ENCODE results near the gene CCDC192.
A peak's percentile ranks its signal among the peaks of the same experiment; 100 is the strongest.

The CCDC192 gene

DNA sequence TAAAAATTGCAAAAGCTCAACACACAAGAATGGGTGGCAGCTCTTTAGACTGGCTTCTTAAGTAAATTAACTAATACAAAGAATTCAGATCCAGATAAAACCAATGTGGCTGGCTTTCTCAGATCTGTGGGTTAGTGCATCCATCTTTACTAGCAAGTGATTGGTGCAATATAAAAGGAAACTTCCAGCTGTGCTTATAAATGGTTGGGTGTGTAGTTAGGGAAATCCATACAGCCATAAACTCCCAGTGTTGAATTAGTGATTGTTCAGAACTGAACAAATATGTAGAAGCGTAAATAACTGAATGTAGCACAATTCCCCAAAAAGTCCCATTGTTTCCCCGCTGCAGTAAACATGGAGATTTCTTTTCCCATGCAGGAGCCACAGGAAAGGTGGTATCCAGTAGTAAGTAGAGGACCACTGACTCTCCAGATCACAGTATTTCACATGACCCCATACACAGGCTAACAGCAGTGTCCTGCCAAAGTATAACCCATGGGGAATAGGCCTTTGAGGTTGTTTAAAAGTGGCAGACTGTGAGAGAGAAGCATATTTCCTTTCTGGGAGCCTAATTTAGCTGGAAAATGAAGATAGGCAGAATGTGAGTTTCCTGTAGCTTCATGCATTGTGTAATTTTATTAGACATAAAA is 207.2 kb downstream of the CCDC192 start:
- TF ChIP-seq, protein P1, sequence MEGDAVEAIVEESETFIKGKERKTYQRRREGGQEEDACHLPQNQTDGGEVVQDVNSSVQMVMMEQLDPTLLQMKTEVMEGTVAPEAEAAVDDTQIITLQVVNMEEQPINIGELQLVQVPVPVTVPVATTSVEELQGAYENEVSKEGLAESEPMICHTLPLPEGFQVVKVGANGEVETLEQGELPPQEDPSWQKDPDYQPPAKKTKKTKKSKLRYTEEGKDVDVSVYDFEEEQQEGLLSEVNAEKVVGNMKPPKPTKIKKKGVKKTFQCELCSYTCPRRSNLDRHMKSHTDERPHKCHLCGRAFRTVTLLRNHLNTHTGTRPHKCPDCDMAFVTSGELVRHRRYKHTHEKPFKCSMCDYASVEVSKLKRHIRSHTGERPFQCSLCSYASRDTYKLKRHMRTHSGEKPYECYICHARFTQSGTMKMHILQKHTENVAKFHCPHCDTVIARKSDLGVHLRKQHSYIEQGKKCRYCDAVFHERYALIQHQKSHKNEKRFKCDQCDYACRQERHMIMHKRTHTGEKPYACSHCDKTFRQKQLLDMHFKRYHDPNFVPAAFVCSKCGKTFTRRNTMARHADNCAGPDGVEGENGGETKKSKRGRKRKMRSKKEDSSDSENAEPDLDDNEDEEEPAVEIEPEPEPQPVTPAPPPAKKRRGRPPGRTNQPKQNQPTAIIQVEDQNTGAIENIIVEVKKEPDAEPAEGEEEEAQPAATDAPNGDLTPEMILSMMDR (conservative IDR thresholded peaks at IDR 0.05; ENCODE audit: low read depth, low read length) = no peak
- DNase-seq (ENCODE audit: low read depth) = no peak
- no peak overlapping the region for H3K4me3 ChIP-seq (ENCODE audit: low read depth, low read length)

- no peak for DNase-seq (ENCODE audit: low read depth)
- TF ChIP-seq, protein P1 (conservative IDR thresholded peaks at IDR 0.05; ENCODE audit: low read depth, low read length) = no peak
- H3K4me3 ChIP-seq (ENCODE audit: low read depth, low read length) = no peak overlapping the region
Observed at GRCh38 chr5:127911619-127912018, 208.4 kb downstream of the CCDC192 start.

DNA sequence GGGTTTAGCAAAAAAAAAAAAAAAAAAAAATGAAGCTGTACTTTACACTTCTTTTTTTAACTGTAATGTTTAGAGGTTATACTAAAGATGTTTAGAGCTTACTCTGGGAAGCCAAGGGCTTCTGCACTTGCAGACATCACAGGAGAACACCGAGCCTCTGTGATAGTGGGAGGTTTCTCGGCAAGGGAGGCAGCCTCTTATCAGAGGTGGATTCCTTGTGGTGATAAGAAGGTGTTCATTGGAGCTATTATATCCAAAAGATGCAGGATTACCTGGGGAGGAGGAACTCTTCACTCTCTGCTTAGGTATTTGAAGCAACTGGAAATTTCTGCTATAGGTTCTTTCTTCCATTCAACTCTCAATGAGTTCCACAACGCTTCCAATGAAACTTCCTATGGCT is 209.2 kb downstream of the CCDC192 start:
- H3K4me3 ChIP-seq (ENCODE audit: low read depth, low read length) = no peak overlapping the region
- TF ChIP-seq, protein P1 (conservative IDR thresholded peaks at IDR 0.05; ENCODE audit: low read depth, low read length) = no peak
- no peak for DNase-seq (ENCODE audit: low read depth)

- H3K4me3 ChIP-seq (ENCODE audit: low read depth, low read length) = no peak overlapping the region
- TF ChIP-seq, protein P1 (conservative IDR thresholded peaks at IDR 0.05; ENCODE audit: low read depth, low read length) = no peak
Observed at GRCh38 chr5:127916885-127917573, 213.8 kb downstream of the CCDC192 start.

DNA sequence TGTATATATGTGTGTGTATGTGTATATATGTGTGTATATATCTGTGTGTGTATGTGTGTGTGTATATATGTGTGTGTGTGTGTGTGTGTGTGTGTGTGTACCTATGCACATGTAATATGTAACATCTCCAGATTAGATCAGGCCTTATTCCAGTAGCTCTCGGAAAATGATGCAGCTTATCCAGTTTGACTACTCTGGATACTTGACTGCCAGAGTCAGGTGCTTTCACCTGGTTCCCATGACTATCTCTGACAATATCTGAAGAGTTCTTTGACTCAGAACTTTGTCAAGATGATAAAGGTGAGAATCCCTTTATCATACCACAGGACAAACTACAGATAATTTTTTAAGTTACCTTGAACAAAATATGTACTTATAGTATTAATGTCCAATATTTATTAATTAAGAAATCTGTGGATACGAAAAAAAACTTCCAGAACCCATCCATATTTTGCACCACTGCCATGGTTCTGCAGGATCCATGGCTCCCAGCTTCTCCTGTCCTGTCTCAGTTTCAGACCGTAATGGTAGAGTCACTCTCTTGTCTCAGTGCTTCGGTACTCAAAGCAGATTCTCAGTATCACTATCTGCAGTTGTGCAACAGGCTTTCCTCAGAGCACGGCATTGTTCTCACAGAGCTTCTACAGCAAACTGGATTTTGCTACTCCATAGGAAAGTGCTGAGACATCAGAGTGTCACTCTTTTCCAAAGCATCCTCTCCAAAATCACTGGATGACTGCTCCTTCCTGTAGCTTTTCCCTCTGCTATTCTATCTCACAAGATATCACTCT is 216.0 kb downstream of the CCDC192 start:
- TF ChIP-seq, protein P1 (conservative IDR thresholded peaks at IDR 0.05; ENCODE audit: low read depth, low read length) = no peak
- DNase-seq (ENCODE audit: low read depth) = no peak
- H3K4me3 ChIP-seq (ENCODE audit: low read depth, low read length) = no peak overlapping the region

More at GRCh38 chr5:127916885-127917573, 213.8 kb downstream of the CCDC192 start:
- peak; percentile 39 for DNase-seq (ENCODE audit: low read depth)

DNA sequence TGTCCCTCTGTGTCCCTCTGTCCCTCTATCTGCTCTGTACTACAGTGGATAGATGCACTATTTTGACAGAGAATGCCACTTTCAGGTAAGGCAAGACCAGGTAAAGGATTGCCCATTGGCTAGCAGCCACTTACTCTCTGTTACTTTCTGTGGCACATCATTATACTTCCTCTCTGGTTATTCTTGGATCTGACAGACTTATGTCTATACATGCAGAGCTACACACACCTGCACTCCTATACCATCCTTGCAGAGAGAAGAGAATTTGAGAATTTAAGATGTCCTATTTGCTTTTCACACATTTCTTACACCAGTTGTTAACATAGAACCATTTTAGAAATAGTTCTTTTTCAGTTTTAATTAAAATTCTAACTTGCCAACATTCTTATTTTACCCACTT is 216.6 kb downstream of the CCDC192 start:
- TF ChIP-seq, protein P1 (conservative IDR thresholded peaks at IDR 0.05; ENCODE audit: low read depth, low read length) = no peak
- no peak for DNase-seq (ENCODE audit: low read depth)

More for the DNA sequence above, 216.6 kb downstream of the CCDC192 start:
- no peak overlapping the region for H3K4me3 ChIP-seq (ENCODE audit: low read depth, low read length)

All from choroid plexus epithelial cell (primary cell).